Activated CD4-positive, alpha-beta memory T cell treated with anti-CD3 and anti-CD28 coated beads, Interleukin-2, amount 10 ng/mL, durations not matched to agents 7 days and 5 days (primary cell): ENCODE measurements around the gene TIPIN. TPM values are rescaled to one million over a fixed set of nuclear protein-coding genes. Genes with fewer than 3 reads are reported as not detected.
A peak's percentile ranks its signal among the peaks of the same experiment; 100 is the strongest.
"Not testable (repeated sequence)": the region's sequence is repeated elsewhere in the genome, so short reads cannot be mapped to it uniquely, and the experiment has no call there.

Experiments
- CTCF ChIA-PET: fragments of 350-600 bp; sonication (Branson Sonifier 250); formaldehyde crosslinking; loops from one replicate; lab custom pipeline; 2021; ENCODE audit warnings: antibody characterized with exemption, inconsistent platforms; lab: Charles Lee
- POLR2A ChIA-PET: fragments of 350-600 bp; sonication (Branson Sonifier 250); formaldehyde crosslinking; loops from one replicate; lab custom pipeline; 2021; ENCODE audit warnings: antibody characterized with exemption; lab: Charles Lee
- DNase-seq: peaks from one replicate; pipeline ENCODE4 v3.0.0-alpha.2; 2020
- H3K27ac Mint-ChIP-seq: one replicate; pipeline ENCODE4 v1.8.0; 2021; ENCODE audit warnings: mild to moderate bottlenecking, mixed read lengths
- H3K27me3 Mint-ChIP-seq: one replicate; pipeline ENCODE4 v1.8.0; 2021; ENCODE audit warnings: mixed read lengths
- H3K36me3 Mint-ChIP-seq: one replicate; pipeline ENCODE4 v1.8.0; 2021; ENCODE audit warnings: low read depth, mixed read lengths
- H3K4me1 Mint-ChIP-seq: one replicate; pipeline ENCODE4 v1.8.0; 2021; ENCODE audit warnings: mixed read lengths
- H3K4me3 Mint-ChIP-seq: one replicate; pipeline ENCODE4 v1.8.0; 2021; ENCODE audit warnings: mild to moderate bottlenecking, mixed read lengths
- H3K9me3 Mint-ChIP-seq: one replicate; pipeline ENCODE4 v1.8.0; 2021; ENCODE audit warnings: mixed read lengths
- total RNA-seq, 2 experiments: library from RNA; stranded (reverse); gene quantifications; one replicate each; pipeline ENCODE4 v1.2.3, GENCODE V29; 2021

The TIPIN gene
- total RNA-seq, 2 experiments from 2014 or later: 27.2 to 28.9 TPM

DNA sequence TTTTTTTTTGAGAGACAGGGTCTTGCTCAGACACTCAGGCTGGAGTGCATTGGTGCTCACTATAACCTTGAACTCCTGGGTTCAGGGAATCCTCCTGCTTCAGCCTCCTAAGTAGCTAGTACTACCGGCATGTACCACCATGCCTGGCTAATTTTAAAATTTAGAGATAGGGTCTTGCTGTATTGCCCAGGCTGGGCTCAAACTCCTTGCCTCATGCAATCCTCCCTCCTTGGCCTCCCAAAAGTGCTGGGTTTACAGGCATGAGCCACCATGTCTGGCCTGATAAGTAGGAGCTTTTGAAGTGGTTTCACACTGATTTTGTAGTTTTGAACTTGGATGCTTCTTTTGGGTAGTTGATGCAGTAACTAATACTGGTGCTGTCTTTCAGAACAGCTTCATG, 38.0 kb upstream of the TIPIN start:
- H3K9me3 Mint-ChIP-seq: no peaks in the 10 kb centered on the region
- H3K36me3 Mint-ChIP-seq: peaks cover 53% of the 10 kb centered on the region
- H3K27me3 Mint-ChIP-seq: no peaks in the 10 kb centered on the region
- no peak for DNase-seq
- ChIA-PET CTCF (no interaction called here), POLR2A (interaction anchor here (0.7 to 1.0 kb wide), 2 partner anchors 8 to 103 kb away, joined by 3 read pairs; partner anchors contain the start of gene SNAPC5)
- H3K4me3 Mint-ChIP-seq: no peak overlapping the region
- H3K27ac Mint-ChIP-seq: peak overlapping the region; percentile 21
- peaks cover 67% of the 10 kb centered on the region for H3K4me1 Mint-ChIP-seq

DNA sequence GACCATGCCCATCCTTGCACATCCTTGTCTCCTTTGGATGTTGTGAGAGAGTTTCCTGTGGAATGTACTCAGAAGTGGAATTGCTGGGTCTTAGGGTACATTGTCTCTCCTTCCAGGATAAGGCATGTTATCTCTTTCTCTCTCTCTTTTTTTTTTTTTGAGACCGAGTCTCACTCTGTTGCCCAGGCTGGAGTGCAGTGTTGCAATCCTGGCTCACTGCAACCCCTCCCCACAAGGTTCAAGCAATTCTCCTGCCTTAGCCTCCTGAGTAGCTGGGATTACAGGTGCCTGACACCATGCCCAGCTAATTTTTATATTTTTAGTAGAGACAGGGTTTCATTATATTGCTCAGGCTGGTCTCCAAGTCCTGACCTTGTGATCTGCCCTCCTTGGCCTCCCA, 36.6 kb upstream of the TIPIN start:
- H3K9me3 Mint-ChIP-seq, H3K4me3 Mint-ChIP-seq, H3K27ac Mint-ChIP-seq, POLR2A ChIA-PET, DNase-seq, H3K27me3 Mint-ChIP-seq: not testable (repeated sequence)
- Mint-ChIP-seq H3K4me1 (peaks cover 74% of the 10 kb centered on the region), H3K36me3 (peaks cover 54% of the 10 kb centered on the region)
- CTCF ChIA-PET: interaction anchor here (0.8 kb wide), 1 partner anchor 9 kb away, joined by 4 read pairs; no protein-coding TSS in a partner anchor

- Mint-ChIP-seq H3K27me3 (no peaks in the 10 kb centered on the region), H3K9me3 (no peaks in the 10 kb centered on the region), H3K4me3 (peak overlapping the region; percentile 95), H3K4me1 (peaks cover 77% of the 10 kb centered on the region), H3K36me3 (peaks cover 50% of the 10 kb centered on the region), H3K27ac (peak overlapping the region; percentile 79)
- ChIA-PET POLR2A (interaction anchor here (1.0 to 7.0 kb wide), 6 partner anchors 11 to 114 kb away, joined by 3 to 110 read pairs (median 6); partner anchors contain the start of genes RPL4, SNAPC5 and ZWILCH), CTCF (interaction anchor here (0.6 to 7.7 kb wide), 3 partner anchors 21 to 1860 kb away, joined by 3 to 127 read pairs (median 3); partner anchors contain the start of gene SNAPC5)
- peak; percentile 34 for DNase-seq
Measured at GRCh38 chr15:66390678-66391077, 34.2 kb upstream of the TIPIN start.

DNA sequence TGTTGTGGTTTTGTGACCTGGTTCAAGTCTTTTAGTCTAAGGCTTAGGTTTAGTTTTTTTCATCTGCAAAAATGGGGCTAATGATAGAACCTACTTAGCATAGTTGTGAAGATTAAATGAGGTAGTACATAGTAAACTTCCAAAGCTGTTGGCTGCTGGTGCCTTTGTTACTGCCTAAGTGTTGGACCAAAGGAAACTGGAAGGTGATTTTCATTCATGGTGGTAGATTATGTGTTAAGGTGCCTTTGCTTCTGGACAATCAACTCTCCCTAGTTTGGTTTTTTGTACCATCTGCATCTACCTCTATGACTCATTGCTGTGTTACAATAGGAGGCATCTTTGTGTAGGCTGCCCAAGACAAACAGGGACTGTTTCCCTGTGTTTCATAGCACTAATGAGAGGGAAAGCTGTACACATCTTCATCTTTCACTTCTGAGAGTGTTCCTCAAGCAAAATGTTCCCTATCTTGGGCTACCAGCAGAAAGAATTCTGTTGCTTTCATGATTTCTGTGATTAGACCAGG, 33.4 kb upstream of the TIPIN start:
- Mint-ChIP-seq H3K27ac (peak overlapping the region; percentile 79), H3K9me3 (no peaks in the 10 kb centered on the region), H3K4me1 (peaks cover 77% of the 10 kb centered on the region), H3K27me3 (no peaks in the 10 kb centered on the region), H3K36me3 (peaks cover 50% of the 10 kb centered on the region), H3K4me3 (peak overlapping the region; percentile 95)
- CTCF ChIA-PET: interaction anchor here (0.5 to 7.7 kb wide), 5 partner anchors 12 to 108 kb away, joined by 3 to 127 read pairs (median 3); partner anchors contain the start of gene SNAPC5
- POLR2A ChIA-PET: interaction anchor here (0.6 to 7.0 kb wide), 10 partner anchors 12 to 115 kb away, joined by 3 to 110 read pairs (median 4); partner anchors contain the start of genes RPL4, SNAPC5 and ZWILCH
- no peak for DNase-seq

GRCh38 chr15:66389098-66389858, 32.8 kb upstream of the TIPIN start:
- Mint-ChIP-seq H3K36me3 (peaks cover 49% of the 10 kb centered on the region), H3K9me3 (no peaks in the 10 kb centered on the region), H3K27me3 (no peaks in the 10 kb centered on the region), H3K27ac (peak overlapping the region; percentile 79), H3K4me1 (peaks cover 72% of the 10 kb centered on the region), H3K4me3 (peak overlapping the region; percentile 95)
- ChIA-PET CTCF (interaction anchor here (0.8 to 7.7 kb wide), 6 partner anchors 12 to 109 kb away, joined by 3 to 127 read pairs (median 3); partner anchors contain the start of gene SNAPC5), POLR2A (interaction anchor here (0.6 to 7.0 kb wide), 10 partner anchors 14 to 116 kb away, joined by 3 to 110 read pairs (median 4); partner anchors contain the start of genes RPL4, SNAPC5 and ZWILCH)
- peak; percentile 73 for DNase-seq

GRCh38 chr15:66388576-66388975, 32.1 kb upstream of the TIPIN start:
- ChIA-PET CTCF (interaction anchor here (0.8 to 7.7 kb wide), 11 partner anchors 13 to 109 kb away, joined by 3 to 127 read pairs (median 6); partner anchors contain the start of genes SNAPC5 and TIPIN), POLR2A (interaction anchor here (1.0 to 7.0 kb wide), 14 partner anchors 12 to 1084 kb away, joined by 3 to 110 read pairs (median 5); partner anchors contain the start of genes DIS3L, RNU5B-1, RPL4 and SNAPC5)
- H3K4me1 Mint-ChIP-seq: peaks cover 65% of the 10 kb centered on the region
- peak overlapping the region; percentile 79 for H3K27ac Mint-ChIP-seq
- H3K36me3 Mint-ChIP-seq: peaks cover 42% of the 10 kb centered on the region
- DNase-seq: no peak
- no peaks in the 10 kb centered on the region for H3K27me3 Mint-ChIP-seq
- no peaks in the 10 kb centered on the region for H3K9me3 Mint-ChIP-seq
- H3K4me3 Mint-ChIP-seq: peak overlapping the region; percentile 95

DNA sequence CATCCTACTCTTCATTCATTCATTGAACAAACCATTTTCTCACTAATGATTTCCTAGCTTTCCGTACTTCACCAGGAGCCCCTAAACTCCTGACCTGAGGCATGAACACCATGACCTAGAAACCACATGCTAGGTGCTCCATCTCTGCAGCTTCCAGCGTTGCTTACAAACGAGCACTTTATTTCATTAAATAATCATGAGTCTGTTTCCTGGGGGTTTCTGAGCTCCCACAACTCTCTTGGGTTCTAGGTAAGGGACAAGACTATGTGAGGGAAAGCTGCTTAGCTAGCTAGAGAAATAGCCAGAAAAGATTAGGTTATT, 31.5 kb upstream of the TIPIN start:
- Mint-ChIP-seq H3K27ac (peak overlapping the region; percentile 87), H3K36me3 (peaks cover 36% of the 10 kb centered on the region), H3K9me3 (no peaks in the 10 kb centered on the region), H3K4me3 (peak overlapping the region; percentile 95), H3K4me1 (peaks cover 61% of the 10 kb centered on the region), H3K27me3 (no peaks in the 10 kb centered on the region)
- DNase-seq: no peak
- ChIA-PET POLR2A (interaction anchor here (0.7 to 7.0 kb wide), 19 partner anchors 12 to 1083 kb away, joined by 3 to 110 read pairs (median 4); partner anchors contain the start of genes DIS3L, RNU5B-1, RPL4 and SNAPC5), CTCF (interaction anchor here (0.8 to 7.7 kb wide), 12 partner anchors 14 to 110 kb away, joined by 3 to 127 read pairs (median 6); partner anchors contain the start of genes SNAPC5 and TIPIN)

- peaks cover 58% of the 10 kb centered on the region for H3K4me1 Mint-ChIP-seq
Measured at GRCh38 chr15:66387163-66388042, 30.9 kb upstream of the TIPIN start.

DNA sequence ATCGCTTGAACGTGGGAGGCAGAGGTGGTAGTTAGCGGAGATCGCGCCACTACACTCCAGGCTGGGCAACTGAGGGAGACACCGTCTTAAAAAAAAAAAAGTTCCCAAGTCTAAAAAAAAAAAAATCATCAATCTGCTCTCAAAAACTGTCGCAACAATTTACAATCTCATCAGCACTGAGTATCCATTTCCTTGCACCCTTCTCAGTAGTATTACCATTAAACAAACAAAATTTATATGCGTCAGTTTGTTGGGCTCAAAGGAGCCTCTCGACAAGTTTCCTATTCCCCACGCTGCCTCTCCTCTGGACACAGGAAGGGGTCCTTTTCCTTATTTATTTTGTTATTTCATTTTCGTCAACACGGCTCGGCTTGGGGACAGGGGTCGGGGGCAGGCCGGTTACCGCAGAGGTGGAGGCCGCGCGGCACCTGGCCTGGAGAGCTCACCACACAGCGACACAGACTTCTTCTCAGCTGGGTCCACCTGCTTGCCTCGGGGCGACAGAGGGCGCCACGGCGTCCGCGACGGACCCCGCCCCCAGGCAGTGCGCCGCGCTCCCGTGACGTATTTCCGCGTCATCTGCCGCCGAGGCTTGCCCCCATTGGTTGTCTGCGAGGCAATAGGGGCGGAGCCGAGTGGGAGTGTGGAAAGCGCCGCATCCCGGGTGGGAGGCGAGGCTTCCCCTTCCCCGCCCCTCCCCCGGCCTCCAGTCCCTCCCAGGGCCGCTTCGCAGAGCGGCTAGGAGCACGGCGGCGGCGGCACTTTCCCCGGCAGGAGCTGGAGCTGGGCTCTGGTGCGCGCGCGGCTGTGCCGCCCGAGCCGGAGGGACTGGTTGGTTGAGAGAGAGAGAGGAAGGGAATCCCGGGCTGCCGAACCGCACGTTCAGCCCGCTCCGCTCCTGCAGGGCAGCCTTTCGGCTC, 30.0 kb upstream of the TIPIN start, which contains the start of gene MAP2K1:
MAP2K1 (plus strand) TSS at position 709 of the 920 bp plus-strand sequence. CDS start 436 bp downstream, outside the sequence.
- Mint-ChIP-seq H3K27me3 (no peaks in the 10 kb centered on the region), H3K27ac (peak within 1 kb of the TSS; percentile 97), H3K9me3 (no peaks in the 10 kb centered on the region), H3K4me3 (peak within 1 kb of the TSS; percentile 98), H3K4me1 (peaks cover 50% of the 10 kb centered on the region), H3K36me3 (peaks cover 27% of the 10 kb centered on the region)
- DNase-seq: peak; percentile 99
- POLR2A ChIA-PET: interaction anchor here (1.0 to 7.0 kb wide), 8 partner anchors 16 to 334 kb away, joined by 3 to 110 read pairs (median 15); partner anchors contain the start of genes DIS3L, RPL4, SNAPC5 and TIPIN
- CTCF ChIA-PET: interaction anchor here (0.6 to 7.7 kb wide), 27 partner anchors 9 to 119 kb away, joined by 3 to 127 read pairs (median 4); partner anchors contain the start of genes RPL4, SNAPC5 and ZWILCH

More at GRCh38 chr15:66387163-66388042, 30.9 kb upstream of the TIPIN start:
- peaks cover 33% of the 10 kb centered on the region for H3K36me3 Mint-ChIP-seq
- H3K27me3 Mint-ChIP-seq: no peaks in the 10 kb centered on the region
- H3K27ac Mint-ChIP-seq: peak overlapping the region; percentile 87
- DNase-seq: peak; percentile 71
- POLR2A ChIA-PET: interaction anchor here (0.7 to 7.0 kb wide), 21 partner anchors 13 to 1083 kb away, joined by 3 to 110 read pairs (median 5); partner anchors contain the start of genes DIS3L, RNU5B-1, RPL4 and SNAPC5
- no peaks in the 10 kb centered on the region for H3K9me3 Mint-ChIP-seq
- CTCF ChIA-PET: interaction anchor here (0.6 to 7.7 kb wide), 18 partner anchors 15 to 113 kb away, joined by 3 to 127 read pairs (median 5); partner anchors contain the start of genes SNAPC5 and TIPIN
- peak overlapping the region; percentile 98 for H3K4me3 Mint-ChIP-seq

DNA sequence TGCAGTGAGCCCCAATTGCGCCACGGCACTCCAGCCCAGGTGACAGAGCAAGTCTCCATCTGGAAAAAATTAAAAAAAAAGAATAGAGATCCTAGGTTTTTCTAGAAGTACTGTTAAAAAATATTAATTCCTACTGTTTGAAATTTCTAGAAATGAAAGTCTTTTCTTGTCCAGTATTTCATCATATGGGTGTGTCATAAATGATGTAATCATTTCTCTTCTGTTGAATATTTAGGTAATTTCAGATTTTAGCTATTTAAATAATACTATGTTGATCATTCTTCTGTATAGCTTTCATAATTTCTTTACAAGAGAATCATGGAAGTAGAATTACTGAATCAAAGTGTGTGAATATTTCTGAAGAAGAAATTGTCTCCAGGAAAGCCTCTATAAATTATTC, 24.9 kb upstream of the TIPIN start:
- H3K4me1 Mint-ChIP-seq: peaks cover 15% of the 10 kb centered on the region
- H3K27me3 Mint-ChIP-seq, H3K27ac Mint-ChIP-seq, DNase-seq, POLR2A ChIA-PET, H3K9me3 Mint-ChIP-seq, H3K4me3 Mint-ChIP-seq, H3K36me3 Mint-ChIP-seq: not testable (repeated sequence)
- CTCF ChIA-PET: interaction anchor here (1.0 kb wide), 1 partner anchor 12 kb away, joined by 3 read pairs; no protein-coding TSS in a partner anchor
